Stomach smooth muscle (tissue), 2 donors: ENCODE data around the gene CD82.
A peak's percentile ranks its signal among the peaks of the same experiment; 100 is the strongest.

Source experiments
- H3K27ac ChIP-seq: one replicate; pipeline ENCODE4 v1.7.0; 2013; ENCODE audit warnings: mild to moderate bottlenecking, low read length, inconsistent platforms
- H3K27me3 ChIP-seq, 2 donors: one replicate each; pipeline ENCODE4 v1.7.0; 2013; ENCODE audit warnings: low read length in 2 of 2; ENCODE audit not compliant: insufficient read depth in 2 of 2, control insufficient read depth in 1 of 2
- H3K36me3 ChIP-seq, 2 donors: one replicate each; pipeline ENCODE4 v1.7.0; 2013; ENCODE audit warnings: low read length in 2 of 2; ENCODE audit not compliant: control insufficient read depth in 2 of 2, insufficient read depth in 2 of 2
- H3K4me1 ChIP-seq: one replicate; pipeline ENCODE4 v1.7.0; 2013; ENCODE audit warnings: low read length; ENCODE audit not compliant: control insufficient read depth, insufficient read depth
- H3K4me3 ChIP-seq, 2 donors: one replicate each; pipeline ENCODE4 v1.7.0; 2013; ENCODE audit warnings: low read length in 2 of 2
- H3K9ac ChIP-seq, 2 donors: one replicate each; pipeline ENCODE4 v1.7.0; 2013; ENCODE audit warnings: low read length in 2 of 2, mild to moderate bottlenecking in 1 of 2
- H3K9me3 ChIP-seq, 2 donors: one replicate each; pipeline ENCODE4 v1.7.0; 2013; ENCODE audit warnings: low read length in 2 of 2; ENCODE audit not compliant: control insufficient read depth in 2 of 2
- donor health status: healthy.
- donor health status: Pancreatic carcinoma.

The CD82 gene

DNA sequence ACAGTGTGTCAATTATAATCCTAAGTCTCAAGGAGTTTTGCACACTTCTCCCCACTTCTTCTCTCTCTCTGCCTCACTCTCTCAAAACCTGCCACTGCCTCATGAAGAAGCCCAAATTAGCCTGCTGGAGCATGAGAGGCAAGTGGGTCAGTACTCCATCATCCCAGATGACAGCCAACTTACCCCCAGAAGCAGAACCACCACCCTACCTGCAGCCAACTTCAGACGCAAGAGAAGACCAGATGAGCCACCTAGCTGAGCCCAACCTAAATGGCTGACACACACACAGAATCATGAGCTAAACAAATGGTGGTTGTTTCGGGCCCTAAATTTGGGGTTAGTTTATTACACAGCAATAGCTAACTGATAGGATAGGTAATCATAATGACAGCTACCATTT is 61.2 kb downstream of the CD82 start:
- Histone ChIP-seq H3K36me3 (no peaks in the 10 kb centered on the region), H3K27me3 (no peaks in the 10 kb centered on the region), H3K9me3 (peaks cover 0 to 5% of the 10 kb centered on the region in 2 donors), H3K9ac (no peak overlapping the region), H3K4me3 (no peak overlapping the region), H3K4me1 (peaks cover 55% of the 10 kb centered on the region), H3K27ac (peak overlapping the region; percentile 89)

DNA sequence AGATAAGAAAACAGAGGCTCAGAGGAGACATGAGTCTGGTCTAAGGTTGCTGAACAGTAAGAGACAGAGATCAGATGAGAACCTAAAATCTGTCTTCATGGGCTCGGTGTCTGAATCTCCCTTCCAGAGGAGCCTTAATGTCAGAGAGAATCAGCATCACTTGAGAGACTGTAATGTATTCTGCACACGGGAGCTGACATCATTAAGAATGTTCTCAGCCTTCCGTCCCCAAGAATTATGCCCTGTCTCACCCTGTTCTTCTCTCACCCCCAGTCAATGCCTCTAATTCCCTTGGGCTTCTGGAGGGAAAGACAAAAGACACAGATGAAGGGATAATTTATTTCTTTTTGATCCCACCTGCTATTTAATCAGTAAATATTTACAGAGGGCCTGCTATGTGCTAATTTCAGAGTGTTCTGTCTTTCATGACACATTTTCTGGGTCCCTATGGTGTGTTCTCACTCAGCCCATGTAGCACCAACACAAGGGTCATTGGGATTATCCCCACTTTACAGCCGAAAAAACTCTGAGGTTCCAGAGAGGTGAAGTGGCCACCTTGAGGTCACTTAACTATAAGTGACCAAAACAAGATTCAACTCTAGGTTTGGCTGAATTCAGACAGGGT is 61.8 kb downstream of the CD82 start:
- Histone ChIP-seq H3K9ac (peak overlapping the region; percentile 21 to 54), H3K27me3 (no peaks in the 10 kb centered on the region), H3K27ac (peak overlapping the region; percentile 89), H3K4me1 (peaks cover 55% of the 10 kb centered on the region), H3K4me3 (peak overlapping the region in 1 of 2 donors; percentile 37), H3K36me3 (no peaks in the 10 kb centered on the region), H3K9me3 (peaks cover 0 to 5% of the 10 kb centered on the region in 2 donors)

DNA sequence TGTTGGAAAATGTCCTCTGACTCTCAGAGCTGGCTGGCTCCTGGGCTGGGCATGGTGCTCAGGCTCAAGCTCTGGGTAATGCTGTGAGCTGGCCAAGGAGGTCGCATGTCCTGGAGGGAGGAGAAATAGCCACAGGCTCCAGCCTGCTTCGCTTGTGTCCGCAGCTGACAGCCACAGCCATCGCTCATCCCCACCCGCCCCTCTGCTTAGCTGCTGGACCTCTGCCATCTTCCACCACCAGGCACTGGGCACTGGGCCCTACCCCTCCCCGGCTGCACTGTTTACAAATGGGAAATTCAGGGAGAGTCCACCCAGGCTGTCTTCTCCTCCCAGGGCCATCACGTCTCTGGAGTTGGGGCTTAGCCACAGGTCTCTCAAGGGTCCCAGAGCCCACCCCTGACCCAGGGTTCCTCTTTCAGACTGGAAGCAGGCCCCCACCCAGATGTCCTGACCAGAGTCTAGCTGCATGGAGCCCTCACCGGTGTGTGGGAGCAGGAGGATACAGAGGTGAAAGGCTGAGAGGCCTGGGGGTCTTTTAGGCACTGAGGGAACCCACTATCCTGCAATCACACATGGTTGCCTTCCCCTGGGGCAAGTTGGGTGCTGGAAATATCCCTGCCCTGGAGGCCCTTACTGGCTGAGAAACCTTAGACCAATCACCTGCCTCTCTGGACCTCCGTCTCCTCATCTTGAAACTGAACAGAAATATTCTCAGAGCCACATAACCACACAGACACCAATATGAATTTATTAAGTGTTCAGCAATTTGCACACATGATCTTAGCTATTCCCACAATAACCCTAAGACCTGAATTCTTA is 62.7 kb downstream of the CD82 start:
- no peaks in the 10 kb centered on the region for H3K36me3 ChIP-seq
- peaks cover 0 to 5% of the 10 kb centered on the region in 2 donors for H3K9me3 ChIP-seq
- no peaks in the 10 kb centered on the region for H3K27me3 ChIP-seq
- H3K27ac ChIP-seq: peak overlapping the region; percentile 89
- H3K4me1 ChIP-seq: peaks cover 59% of the 10 kb centered on the region
- peak overlapping the region; percentile 22 to 37 for H3K4me3 ChIP-seq
- H3K9ac ChIP-seq: peak overlapping the region; percentile 21 to 54

DNA sequence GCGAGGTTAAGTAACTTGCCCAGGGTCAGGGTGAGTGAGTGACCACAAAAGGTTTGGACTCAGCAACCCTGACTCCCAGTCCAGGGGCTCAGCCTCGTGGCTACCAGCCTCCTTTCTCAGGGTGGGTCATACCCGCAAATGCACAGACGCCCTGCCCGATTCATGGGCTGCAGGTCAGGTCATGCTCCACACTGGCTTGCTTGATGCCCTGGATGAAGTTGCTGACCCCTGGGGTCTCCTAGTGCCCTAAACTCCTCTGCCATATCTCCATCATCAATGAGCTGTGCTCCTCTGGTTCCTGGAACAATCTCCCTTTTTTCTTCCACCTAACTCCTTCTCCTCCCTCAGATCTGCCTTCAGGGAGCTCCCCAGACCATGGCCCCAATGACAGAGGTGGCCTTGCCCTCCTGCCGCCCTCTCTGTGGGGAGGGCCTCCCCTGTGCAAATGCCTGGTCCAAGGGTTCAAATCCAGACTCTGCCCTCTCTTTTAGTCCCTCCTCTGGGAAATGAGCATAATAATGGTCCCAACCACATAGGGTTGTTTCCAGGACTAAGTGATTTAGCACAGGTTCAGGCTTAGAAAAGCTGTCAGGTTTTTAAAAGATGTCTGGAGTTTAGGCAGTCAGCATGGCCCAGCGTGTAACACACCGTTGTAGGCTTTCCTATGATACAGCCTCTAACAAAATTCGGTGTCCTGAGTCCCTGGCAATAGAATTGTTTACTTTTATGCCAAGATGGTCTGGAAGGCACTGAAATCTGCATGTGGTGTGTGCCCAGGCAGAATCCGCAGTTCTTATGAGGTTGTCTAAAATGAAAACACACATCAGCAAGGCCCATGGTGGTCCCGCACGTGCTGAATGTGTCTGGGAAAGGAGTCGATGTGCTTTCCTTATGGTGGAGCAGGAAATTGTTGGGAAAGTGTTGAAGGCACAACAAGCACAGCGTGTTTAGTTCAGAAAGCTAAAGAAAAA is 63.6 kb downstream of the CD82 start:
- Histone ChIP-seq H3K4me1 (peaks cover 50% of the 10 kb centered on the region), H3K27me3 (no peaks in the 10 kb centered on the region), H3K4me3 (peak overlapping the region in 1 of 2 donors; percentile 9), H3K36me3 (no peaks in the 10 kb centered on the region), H3K9me3 (peaks cover 0 to 5% of the 10 kb centered on the region in 2 donors), H3K27ac (peak overlapping the region; percentile 89), H3K9ac (peak overlapping the region in 1 of 2 donors; percentile 39)

DNA sequence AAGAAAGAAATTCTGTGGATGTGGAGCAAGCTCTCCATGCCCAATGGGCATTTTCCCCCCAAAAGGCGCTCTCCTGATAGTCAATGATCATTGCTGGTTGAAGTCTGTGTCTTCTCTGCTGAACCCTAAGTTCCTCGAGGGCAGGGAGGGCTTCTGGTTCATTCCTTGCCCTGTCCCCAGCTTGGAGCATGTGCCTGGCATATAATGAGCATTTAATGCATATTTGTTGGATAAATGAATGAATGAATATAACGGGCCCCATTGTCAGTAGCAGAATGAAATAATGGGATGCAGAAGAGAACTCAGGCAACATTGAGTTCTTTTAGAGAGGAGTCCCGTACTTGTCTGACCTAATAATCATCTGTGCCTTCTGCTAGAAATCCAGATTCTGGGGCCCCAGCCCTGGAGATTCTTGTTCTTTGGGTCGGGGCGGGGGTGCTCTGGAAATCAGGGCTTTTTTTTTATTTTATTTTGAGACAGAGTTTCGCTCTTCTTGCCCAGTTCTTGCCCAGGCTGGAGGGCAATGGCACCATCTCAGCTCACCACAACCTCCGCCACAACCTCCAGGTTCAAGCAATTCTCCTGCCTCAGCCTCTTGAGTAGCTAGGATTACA is 64.4 kb downstream of the CD82 start:
- H3K9me3 ChIP-seq: peaks cover 0 to 5% of the 10 kb centered on the region in 2 donors
- no peaks in the 10 kb centered on the region for H3K36me3 ChIP-seq
- H3K4me3 ChIP-seq: no peak overlapping the region
- peaks cover 55% of the 10 kb centered on the region for H3K4me1 ChIP-seq
- peak overlapping the region; percentile 89 for H3K27ac ChIP-seq
- H3K27me3 ChIP-seq: no peaks in the 10 kb centered on the region
- no peak overlapping the region for H3K9ac ChIP-seq

DNA sequence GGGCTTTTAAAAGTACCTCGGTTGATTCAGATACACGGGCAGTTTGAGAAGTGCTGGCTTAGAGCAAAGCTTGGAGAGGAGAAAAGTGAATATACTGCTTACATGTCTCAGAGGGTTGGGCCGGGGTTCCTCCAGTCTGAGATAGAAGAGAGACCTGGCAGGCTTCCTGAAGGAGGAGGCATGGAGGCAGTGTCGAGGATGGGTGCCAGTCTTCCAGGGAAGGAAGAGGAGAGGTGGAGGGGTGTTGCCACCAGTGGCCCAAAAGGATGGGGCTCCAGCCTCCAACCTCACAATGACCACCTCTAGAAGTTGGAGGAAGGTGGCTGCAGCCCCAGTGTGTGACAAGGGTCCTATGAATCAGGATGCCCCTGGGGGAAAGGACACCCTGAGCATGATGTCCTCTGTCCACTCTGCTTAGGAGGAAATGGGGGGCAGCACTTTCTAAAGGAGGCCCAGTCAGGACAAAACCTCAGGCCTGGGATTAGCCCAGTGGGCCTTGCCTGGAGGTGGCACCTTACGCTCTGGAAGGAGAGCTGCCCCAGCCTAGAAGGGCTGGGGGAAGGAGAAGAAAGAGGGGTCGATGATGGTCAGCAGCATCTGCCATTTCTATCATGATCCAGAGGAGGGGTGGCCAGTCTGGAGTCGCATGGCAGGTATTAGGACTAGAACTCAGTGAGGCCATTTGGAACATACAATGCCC is 65.2 kb downstream of the CD82 start:
- Histone ChIP-seq H3K27me3 (no peaks in the 10 kb centered on the region), H3K36me3 (no peaks in the 10 kb centered on the region), H3K9me3 (peaks cover 0 to 5% of the 10 kb centered on the region in 2 donors), H3K4me3 (no peak overlapping the region), H3K27ac (no peak overlapping the region), H3K9ac (no peak overlapping the region), H3K4me1 (peaks cover 59% of the 10 kb centered on the region)

DNA sequence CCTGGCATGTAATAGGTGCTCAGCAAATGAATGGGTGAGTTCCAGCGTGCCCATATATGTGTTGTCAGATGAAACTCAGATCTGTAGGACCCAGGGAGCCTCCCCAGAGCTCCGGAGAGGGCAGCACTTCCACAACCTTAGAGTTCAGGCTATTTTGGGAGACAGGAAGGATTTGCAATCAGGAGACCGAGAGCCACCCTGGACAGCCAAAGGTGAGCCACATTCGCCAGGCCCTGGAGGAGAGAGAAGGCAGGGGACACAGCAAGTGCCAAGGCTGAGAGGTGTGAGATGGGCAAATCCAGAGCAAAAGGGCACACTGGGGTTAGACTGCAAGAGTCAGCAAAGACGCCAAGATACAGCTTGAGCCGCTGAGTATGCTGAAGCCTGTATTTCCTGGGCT is 66.4 kb downstream of the CD82 start:
- no peak overlapping the region for H3K4me3 ChIP-seq
- no peaks in the 10 kb centered on the region for H3K36me3 ChIP-seq
- no peak overlapping the region for H3K9ac ChIP-seq
- no peaks in the 10 kb centered on the region for H3K27me3 ChIP-seq
- H3K27ac ChIP-seq: no peak overlapping the region
- H3K9me3 ChIP-seq: peaks cover 0 to under 1% of the 10 kb centered on the region in 2 donors
- peaks cover 47% of the 10 kb centered on the region for H3K4me1 ChIP-seq

DNA sequence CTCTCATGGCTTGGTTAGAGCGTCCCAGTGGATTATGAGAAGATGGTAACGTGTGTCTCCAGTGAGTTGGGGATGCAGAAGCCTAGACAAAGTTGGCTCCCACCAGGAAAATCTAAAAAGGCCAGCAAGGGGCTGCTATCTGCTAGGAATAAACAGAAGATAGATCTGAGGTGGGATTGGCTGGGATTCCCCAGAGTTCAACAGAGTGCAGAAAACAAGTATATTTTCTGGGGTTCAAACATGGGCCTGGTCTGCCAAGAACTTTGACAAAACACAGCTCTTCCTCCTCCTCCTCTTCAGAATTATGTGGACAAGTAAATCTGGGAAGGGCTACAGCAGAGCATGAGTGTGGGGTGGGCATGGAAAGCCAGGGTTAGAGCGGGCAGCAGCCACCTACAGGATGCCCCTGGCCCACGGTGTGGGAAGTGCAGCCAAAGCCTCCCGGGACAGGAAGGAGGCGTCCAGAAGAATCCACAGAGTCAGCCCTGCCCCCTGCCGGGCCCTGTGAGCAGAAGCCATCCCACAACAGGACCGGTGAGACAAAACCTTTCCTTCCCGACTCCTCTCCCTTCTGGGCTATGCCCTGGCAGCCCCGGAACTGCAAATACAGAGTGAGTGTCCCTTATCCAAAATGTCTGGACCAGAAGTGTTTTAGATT is 67.1 kb downstream of the CD82 start:
- H3K27ac ChIP-seq: no peak overlapping the region
- no peaks in the 10 kb centered on the region for H3K9me3 ChIP-seq
- peaks cover 40% of the 10 kb centered on the region for H3K4me1 ChIP-seq
- H3K9ac ChIP-seq: no peak overlapping the region
- no peak overlapping the region for H3K4me3 ChIP-seq
- H3K27me3 ChIP-seq: no peaks in the 10 kb centered on the region
- no peaks in the 10 kb centered on the region for H3K36me3 ChIP-seq

DNA sequence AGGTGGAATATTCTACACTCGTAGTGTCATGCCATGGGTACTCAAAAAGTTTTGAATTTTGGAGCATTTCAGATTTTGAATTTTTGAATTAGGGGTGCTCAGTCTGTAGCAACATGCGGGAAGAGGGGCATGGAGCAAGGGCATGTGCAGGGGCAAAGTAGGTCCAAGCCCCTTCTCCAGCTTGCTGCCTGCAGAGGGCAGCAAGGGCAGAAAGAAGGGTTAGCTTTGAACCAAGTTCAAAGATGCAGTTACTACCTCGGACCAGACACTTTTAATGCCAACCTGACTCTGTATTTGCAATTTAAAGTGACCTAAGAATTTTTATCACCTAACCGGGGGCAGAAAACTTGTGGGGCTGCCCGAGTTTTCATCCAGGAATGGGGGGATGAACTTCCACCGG is 68.2 kb downstream of the CD82 start:
- Histone ChIP-seq H3K4me1 (peaks cover 29% of the 10 kb centered on the region), H3K27ac (no peak overlapping the region)

More for the DNA sequence above, 68.2 kb downstream of the CD82 start:
- Histone ChIP-seq H3K9me3 (no peaks in the 10 kb centered on the region), H3K9ac (no peak overlapping the region), H3K27me3 (no peaks in the 10 kb centered on the region), H3K4me3 (no peak overlapping the region), H3K36me3 (no peaks in the 10 kb centered on the region)
